Omental fat pad (tissue), 4 donors: ENCODE results near the gene DSP. TPM values are rescaled to one million over a fixed set of nuclear protein-coding genes. Genes with fewer than 3 reads are reported as not detected.

ENCODE experiments used
- ATAC-seq: fragments of 150-250 bp; one replicate; pipeline ENCODE4 v1.9.1; 2016; ENCODE audit warnings: mild to moderate bottlenecking, moderate library complexity; ENCODE audit not compliant: low FRiP score
- DNase-seq: peaks from one replicate; pipeline ENCODE4 v3.0.0-alpha.2; 2019; ENCODE audit warnings: low spot score
- total RNA-seq, 4 donors: library from RNA; depleted of rRNA; stranded (reverse); fragments of >200 nt; gene quantifications; one replicate each; pipeline ENCODE4 v1.1.0, GENCODE V29; 2016
- TF ChIP-seq, protein P1 (sequence below), 3 donors: fragments of 450-650 bp; IDR thresholded peaks; one replicate each; pipeline ENCODE4 v1.5.1; 2016 to 2017; ENCODE audit warnings: antibody characterized with exemption in 3 of 3, mild to moderate bottlenecking in 3 of 3, moderate library complexity in 2 of 3

DSP gene
- total RNA-seq, 4 donors from 2014 or later: 6.6 to 47.9 (median 25.5) TPM

DNA sequence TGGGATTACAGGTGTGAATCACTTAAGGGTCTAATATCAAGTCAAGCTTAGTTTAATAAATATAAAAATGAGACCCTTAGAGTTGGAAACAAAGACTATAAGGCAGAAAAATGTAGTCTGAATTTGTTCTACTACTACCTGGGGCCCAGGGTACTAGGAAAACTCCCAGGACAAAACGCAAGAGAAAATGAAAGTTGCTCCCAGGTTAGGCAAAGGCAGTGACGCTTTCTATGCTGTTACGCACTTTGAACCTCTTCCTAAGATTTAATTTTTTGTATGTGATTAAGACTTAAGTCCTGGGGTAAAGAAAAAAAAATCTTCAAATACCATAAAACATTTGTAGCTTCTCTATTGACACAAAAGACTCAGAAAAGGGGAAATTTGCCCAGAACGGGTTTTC lies 17.3 kb downstream of the DSP start:
- ATAC-seq: no peak
- no peak for DNase-seq
- TF ChIP-seq, protein P1, sequence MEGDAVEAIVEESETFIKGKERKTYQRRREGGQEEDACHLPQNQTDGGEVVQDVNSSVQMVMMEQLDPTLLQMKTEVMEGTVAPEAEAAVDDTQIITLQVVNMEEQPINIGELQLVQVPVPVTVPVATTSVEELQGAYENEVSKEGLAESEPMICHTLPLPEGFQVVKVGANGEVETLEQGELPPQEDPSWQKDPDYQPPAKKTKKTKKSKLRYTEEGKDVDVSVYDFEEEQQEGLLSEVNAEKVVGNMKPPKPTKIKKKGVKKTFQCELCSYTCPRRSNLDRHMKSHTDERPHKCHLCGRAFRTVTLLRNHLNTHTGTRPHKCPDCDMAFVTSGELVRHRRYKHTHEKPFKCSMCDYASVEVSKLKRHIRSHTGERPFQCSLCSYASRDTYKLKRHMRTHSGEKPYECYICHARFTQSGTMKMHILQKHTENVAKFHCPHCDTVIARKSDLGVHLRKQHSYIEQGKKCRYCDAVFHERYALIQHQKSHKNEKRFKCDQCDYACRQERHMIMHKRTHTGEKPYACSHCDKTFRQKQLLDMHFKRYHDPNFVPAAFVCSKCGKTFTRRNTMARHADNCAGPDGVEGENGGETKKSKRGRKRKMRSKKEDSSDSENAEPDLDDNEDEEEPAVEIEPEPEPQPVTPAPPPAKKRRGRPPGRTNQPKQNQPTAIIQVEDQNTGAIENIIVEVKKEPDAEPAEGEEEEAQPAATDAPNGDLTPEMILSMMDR (IDR thresholded peaks at IDR 0.05): no peak

DNA sequence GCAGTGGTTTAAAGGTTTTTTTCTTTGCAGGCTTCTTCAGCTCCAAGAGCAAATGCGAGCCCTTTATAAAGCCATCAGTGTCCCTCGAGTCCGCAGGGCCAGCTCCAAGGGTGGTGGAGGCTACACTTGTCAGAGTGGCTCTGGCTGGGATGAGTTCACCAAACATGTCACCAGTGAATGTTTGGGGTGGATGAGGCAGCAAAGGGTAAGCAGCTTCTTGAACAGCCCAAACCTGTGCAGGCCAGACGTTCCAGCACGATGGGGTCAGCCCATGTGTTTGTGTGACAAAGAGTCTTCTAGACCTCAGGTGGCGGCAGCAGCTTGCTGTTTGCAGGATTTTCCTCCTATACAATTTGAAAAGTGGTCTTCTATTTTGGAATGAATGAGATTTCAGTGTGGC lies 17.7 kb downstream of the DSP start:
- ATAC-seq: no peak
- TF ChIP-seq, protein P1 (IDR thresholded peaks at IDR 0.05): no peak
- DNase-seq: no peak

DNA sequence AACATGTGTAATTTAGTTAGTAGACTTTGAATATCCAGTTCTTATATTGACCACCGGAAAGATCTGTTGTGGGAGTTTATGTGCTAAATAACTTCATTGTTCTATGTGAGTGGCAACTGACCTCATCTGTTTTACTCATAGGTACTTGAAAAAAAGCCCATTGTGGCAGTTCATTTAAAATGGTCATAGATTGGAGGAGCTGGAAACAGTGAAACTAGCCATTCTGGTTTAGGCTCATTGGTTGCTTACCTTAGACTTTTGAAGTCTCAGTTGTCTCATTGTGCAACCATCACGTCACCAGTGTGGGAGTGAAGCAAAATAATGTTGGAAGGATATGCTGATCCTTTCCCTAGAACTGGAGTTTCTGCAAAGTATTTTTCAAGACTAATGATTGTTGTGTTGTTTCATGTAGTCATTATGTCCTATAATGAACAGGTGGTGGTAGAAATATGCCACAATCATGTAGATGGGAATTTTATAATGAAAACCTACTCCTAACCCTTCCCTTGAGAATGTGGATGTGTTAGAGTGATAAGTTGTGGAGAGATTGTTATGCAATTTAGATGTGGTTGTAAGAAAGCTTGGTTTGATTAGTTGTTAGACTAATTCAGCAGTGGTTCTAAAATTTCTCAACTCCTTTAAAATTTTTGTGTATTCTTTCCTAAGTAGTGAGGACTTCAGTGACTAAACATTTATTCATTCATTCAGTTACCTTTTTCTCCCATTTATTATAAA lies 18.3 kb downstream of the DSP start:
- peak; percentile 44 for ATAC-seq
- no peak for DNase-seq
- TF ChIP-seq, protein P1 (IDR thresholded peaks at IDR 0.05): no peak

DNA sequence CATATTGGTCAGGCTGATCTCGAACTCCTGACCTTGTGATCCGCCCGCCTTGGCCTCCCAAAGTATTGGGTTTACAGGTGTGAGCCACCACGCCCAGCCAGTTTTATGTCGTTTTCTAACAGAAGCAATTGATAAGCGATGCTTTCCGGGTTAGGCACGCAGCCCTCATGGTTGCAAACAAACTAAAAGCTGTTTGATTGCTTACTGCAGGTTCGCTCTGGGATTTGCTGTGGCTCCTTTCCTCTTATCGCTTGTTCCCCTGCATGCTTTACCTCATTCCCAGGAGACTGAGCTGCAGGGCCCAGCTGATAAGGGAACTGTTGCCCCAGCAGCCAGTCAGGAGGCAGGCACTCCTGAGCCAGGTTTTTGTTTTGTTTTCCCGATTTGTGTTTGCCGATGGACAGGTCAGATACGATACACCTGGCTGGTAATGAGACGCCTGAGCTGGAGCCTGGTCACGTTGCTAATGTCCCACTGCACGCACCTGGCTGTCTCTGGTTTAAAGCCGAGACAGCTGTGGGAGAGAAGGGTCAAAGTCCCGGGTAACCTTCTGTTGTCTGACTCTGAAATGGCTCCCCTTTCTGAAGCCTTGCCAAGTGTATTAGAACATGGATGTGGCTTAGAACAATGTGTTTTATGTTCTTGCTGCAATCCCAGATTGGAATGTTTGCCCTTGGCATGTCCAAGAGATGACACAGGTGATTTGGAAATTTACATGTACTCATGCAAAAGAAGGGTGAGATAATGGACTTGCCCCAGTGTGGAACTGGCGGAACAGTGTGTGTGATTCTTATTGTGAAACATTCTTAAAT lies 19.9 kb downstream of the DSP start:
- TF ChIP-seq, protein P1 (IDR thresholded peaks at IDR 0.05): no peak
- DNase-seq (no peak), ATAC-seq (no peak)

GRCh38 chr6:7562769-7563168 lies 21.3 kb downstream of the DSP start:
- ATAC-seq (no peak), DNase-seq (no peak)
- TF ChIP-seq, protein P1 (IDR thresholded peaks at IDR 0.05): no peak

DNA sequence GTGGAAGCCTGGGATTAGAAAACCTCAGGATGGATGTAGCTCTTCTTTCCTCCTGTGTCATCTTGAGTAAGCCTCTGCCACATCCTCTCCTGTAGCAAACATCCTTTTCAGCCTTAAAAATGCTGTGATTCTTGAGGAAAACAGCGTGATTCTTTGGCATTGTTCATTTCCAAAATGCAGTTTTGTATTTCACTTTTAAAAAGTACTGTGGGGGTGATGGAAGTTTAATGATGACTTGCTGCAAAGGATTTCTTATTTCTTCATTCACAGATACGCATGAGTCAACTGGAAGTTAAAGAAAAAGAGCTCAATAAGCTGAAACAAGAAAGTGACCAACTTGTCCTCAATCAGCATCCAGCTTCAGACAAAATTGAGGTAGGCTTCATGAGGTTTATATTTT lies 24.6 kb downstream of the DSP start:
- ATAC-seq (no peak), DNase-seq (no peak)
- TF ChIP-seq, protein P1 (IDR thresholded peaks at IDR 0.05): no peak
